Prostate gland (tissue), 2 donors: Measurements from ENCODE around the gene UGT2A1. TPM values are rescaled to one million over a fixed set of nuclear protein-coding genes. Genes with fewer than 3 reads are reported as not detected.

ENCODE experiments used
- DNase-seq: peaks from one replicate; pipeline ENCODE4 v3.0.0-alpha.2; 2019; ENCODE audit warnings: low spot score
- H3K27ac ChIP-seq, 2 donors: fragments of 200-600 bp; sonication (generic); 2 replicates each; pipeline ENCODE4 v1.5.1; 2017 to 2019
- H3K27me3 ChIP-seq: fragments of 200-600 bp; sonication (generic); replicated peaks from 2 replicates; pipeline ENCODE4 v1.5.1; 2019; ENCODE audit not compliant: insufficient read depth
- H3K36me3 ChIP-seq, 2 donors: fragments of 200-600 bp; sonication (generic); 1 replicate in 1 of 2; 2 replicates in 1 of 2; pipeline versions ENCODE4 v1.5.1 to v1.8.1; 2017 to 2019
- H3K4me1 ChIP-seq: fragments of 200-600 bp; sonication (generic); replicated peaks from 2 replicates; pipeline ENCODE4 v1.5.1; 2019
- H3K4me3 ChIP-seq, 2 donors: fragments of 200-600 bp; sonication (generic); 2 replicates each; pipeline ENCODE4 v1.5.1; 2017 to 2019
- H3K9me3 ChIP-seq: fragments of 200-600 bp; sonication (generic); 2 replicates; pipeline ENCODE4 v1.5.1; 2017
- POLR2A ChIP-seq: fragments of 450-650 bp; IDR thresholded peaks from one replicate; pipeline ENCODE4 v1.6.1; 2016; ENCODE audit warnings: antibody characterized with exemption, mild to moderate bottlenecking
- POLR2AphosphoS5 ChIP-seq: sonication (generic); formaldehyde crosslinking; IDR thresholded peaks from one replicate; pipeline ENCODE4 v1.6.1; 2017; ENCODE audit warnings: antibody characterized with exemption
- WGBS: methylation state at CpG from one replicate; pipeline ENCODE4 v1.1.5; 2018; 5-methylcytosine and 5-hydroxymethylcytosine counted together
- intact Hi-C: fragments of 100-400 bp; cut with DNase I; formaldehyde crosslinking; loops from one replicate; pipeline ENCODE4 v1.14.2; 2022
- total RNA-seq, 2 donors: library from RNA; depleted of rRNA; stranded (reverse); fragments of >200 nt; gene quantifications; one replicate each; pipeline ENCODE4 v1.1.0, GENCODE V29; 2016
- TF ChIP-seq, protein P1 (sequence below), 4 experiments: fragments of 200-600 bp in 2 of 4; fragments of 450-650 bp in 2 of 4; sonication (generic) in 2 of 4; IDR thresholded peaks; 1 replicate in 3 of 4; 2 replicates in 1 of 4; pipeline ENCODE4 v1.5.1; 2016 to 2019; ENCODE audit warnings: antibody characterized with exemption in 4 of 4, mild to moderate bottlenecking in 2 of 4, moderate library complexity in 2 of 4

Gene UGT2A1
- total RNA-seq, 2 donors from 2014 or later, result not detected

DNA sequence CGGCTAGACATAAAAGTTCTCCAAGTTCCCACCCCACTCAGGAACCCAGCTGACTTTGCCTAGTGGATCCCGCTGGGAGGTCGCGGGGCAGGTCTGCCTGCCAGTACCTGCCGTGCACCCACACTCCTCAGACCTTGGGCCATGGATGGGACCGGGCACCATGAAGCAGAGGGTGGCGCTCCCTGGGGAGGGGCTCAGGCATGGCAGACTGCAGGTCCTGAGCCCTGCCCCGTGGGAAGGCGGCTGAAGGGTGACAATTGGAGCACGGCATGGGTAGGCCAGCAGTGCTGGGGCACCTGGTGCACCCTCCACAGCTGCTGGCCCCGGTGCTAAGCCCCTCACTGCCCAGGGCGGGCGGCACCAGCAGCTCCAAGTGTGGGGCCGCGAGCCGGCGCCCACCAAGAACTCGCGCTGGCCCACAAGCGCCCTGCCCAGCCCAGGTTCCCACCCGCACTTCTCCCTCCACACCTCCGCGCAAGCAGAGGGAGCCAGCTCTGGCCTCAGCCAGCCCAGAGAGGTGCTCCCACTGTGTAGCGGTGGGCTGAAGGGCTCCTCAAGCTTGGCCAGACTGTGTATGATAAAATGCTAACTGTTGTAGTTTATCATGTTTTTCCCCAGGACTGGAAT lies 76.7 kb downstream of the UGT2A1 start:
- Histone ChIP-seq H3K27ac (no peak overlapping the region), H3K27me3 (no peaks in the 10 kb centered on the region), H3K4me1 (no peaks in the 10 kb centered on the region), H3K36me3 (no peaks in the 10 kb centered on the region), H3K9me3 (no peaks in the 10 kb centered on the region), H3K4me3 (no peak overlapping the region)
- WGBS, result 99% methylated on average over 18 of the region's 24 CpGs
- intact Hi-C loops, result no loop called here
- TF ChIP-seq POLR2A, result no peak
- TF ChIP-seq POLR2AphosphoS5, result no peak
- TF ChIP-seq, protein P1, sequence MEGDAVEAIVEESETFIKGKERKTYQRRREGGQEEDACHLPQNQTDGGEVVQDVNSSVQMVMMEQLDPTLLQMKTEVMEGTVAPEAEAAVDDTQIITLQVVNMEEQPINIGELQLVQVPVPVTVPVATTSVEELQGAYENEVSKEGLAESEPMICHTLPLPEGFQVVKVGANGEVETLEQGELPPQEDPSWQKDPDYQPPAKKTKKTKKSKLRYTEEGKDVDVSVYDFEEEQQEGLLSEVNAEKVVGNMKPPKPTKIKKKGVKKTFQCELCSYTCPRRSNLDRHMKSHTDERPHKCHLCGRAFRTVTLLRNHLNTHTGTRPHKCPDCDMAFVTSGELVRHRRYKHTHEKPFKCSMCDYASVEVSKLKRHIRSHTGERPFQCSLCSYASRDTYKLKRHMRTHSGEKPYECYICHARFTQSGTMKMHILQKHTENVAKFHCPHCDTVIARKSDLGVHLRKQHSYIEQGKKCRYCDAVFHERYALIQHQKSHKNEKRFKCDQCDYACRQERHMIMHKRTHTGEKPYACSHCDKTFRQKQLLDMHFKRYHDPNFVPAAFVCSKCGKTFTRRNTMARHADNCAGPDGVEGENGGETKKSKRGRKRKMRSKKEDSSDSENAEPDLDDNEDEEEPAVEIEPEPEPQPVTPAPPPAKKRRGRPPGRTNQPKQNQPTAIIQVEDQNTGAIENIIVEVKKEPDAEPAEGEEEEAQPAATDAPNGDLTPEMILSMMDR (IDR thresholded peaks at IDR 0.05), result no peak
- no peak for DNase-seq

DNA sequence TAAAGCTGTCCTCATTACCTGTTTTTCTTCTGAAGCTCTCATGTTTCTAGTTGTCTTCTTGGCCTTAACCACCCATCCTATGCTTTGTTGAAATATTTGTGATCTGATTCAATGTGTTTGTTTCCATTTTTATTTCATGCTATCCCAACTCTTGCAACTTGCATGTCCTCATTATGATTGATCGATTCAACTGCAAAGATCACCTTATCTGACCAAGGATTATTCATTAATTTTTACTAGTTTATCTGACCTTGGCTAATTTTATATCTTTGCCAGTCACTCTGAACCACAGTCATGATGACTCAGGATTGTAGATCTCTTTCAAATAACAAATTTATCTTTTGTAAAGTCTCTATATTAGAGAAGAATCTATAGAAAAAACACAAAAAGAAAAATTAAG lies 84.3 kb downstream of the UGT2A1 start:
- intact Hi-C loops, result no loop called here
- H3K27me3 ChIP-seq, result no peaks in the 10 kb centered on the region
- no peak for DNase-seq
- H3K36me3 ChIP-seq, result no peaks in the 10 kb centered on the region
- no peak overlapping the region for H3K4me3 ChIP-seq
- H3K27ac ChIP-seq, result no peak overlapping the region
- TF ChIP-seq, protein P1 (IDR thresholded peaks at IDR 0.05), result no peak
- TF ChIP-seq POLR2AphosphoS5, result no peak
- TF ChIP-seq POLR2A, result no peak
- WGBS, result 92% methylated on average over 1 of the region's 1 CpG
- H3K9me3 ChIP-seq, result no peaks in the 10 kb centered on the region
- no peaks in the 10 kb centered on the region for H3K4me1 ChIP-seq

DNA sequence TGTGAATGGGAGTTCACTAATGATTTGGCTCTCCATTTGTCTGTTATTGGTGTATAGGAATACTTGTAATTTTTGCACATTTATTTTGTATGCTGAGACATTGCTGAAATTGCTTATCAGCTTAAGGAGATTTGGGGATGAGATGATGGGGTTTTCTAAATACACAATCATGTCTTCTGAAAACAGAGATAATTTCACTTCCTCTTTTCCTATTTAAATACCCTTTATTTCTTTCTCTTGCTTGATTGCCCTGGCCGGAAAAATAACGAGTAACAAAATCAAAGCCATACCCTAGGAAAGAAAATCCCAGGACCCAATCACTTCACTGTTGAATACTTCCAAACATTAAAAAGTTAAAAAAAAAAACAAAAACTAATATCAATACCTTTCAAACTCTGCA lies 89.6 kb downstream of the UGT2A1 start:
- WGBS, result 91% methylated on average over 2 of the region's 2 CpGs
- DNase-seq, result no peak
- no peaks in the 10 kb centered on the region for H3K36me3 ChIP-seq
- no peak overlapping the region for H3K4me3 ChIP-seq
- H3K27me3 ChIP-seq, result no peaks in the 10 kb centered on the region
- no peaks in the 10 kb centered on the region for H3K9me3 ChIP-seq
- intact Hi-C loops, result no loop called here
- no peaks in the 10 kb centered on the region for H3K4me1 ChIP-seq
- TF ChIP-seq, protein P1 (IDR thresholded peaks at IDR 0.05), result no peak
- TF ChIP-seq POLR2AphosphoS5 (no peak), POLR2A (no peak)
- no peak overlapping the region for H3K27ac ChIP-seq

DNA sequence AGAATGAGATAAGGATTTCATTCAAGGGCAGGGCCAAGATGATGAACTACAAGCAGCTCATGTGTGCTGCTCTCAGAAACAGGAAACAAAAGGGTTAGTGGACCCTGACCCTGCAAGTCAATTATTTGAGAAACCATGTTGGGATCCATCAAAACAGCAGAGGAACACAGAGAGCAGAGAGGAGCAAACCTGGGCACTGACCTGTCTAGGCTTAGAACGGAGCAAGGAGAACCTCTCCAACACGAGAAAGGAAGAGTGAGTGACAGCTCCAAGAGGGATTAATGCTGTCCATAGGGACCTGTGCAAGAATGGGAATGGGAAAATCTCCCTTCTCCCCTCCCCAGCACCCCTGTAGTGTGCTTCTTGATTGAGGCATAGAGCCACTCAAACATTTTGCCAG lies 103.4 kb downstream of the UGT2A1 start:
- H3K9me3 ChIP-seq, result no peaks in the 10 kb centered on the region
- DNase-seq, result no peak
- no peaks in the 10 kb centered on the region for H3K27me3 ChIP-seq
- 85% methylated on average over 2 of the region's 2 CpGs for WGBS
- no peak overlapping the region for H3K27ac ChIP-seq
- H3K4me3 ChIP-seq, result no peak overlapping the region
- intact Hi-C loops, result no loop called here
- no peaks in the 10 kb centered on the region for H3K36me3 ChIP-seq
- no peaks in the 10 kb centered on the region for H3K4me1 ChIP-seq
- TF ChIP-seq, protein P1 (IDR thresholded peaks at IDR 0.05), result no peak
- no peak for TF ChIP-seq POLR2AphosphoS5
- TF ChIP-seq POLR2A, result no peak

DNA sequence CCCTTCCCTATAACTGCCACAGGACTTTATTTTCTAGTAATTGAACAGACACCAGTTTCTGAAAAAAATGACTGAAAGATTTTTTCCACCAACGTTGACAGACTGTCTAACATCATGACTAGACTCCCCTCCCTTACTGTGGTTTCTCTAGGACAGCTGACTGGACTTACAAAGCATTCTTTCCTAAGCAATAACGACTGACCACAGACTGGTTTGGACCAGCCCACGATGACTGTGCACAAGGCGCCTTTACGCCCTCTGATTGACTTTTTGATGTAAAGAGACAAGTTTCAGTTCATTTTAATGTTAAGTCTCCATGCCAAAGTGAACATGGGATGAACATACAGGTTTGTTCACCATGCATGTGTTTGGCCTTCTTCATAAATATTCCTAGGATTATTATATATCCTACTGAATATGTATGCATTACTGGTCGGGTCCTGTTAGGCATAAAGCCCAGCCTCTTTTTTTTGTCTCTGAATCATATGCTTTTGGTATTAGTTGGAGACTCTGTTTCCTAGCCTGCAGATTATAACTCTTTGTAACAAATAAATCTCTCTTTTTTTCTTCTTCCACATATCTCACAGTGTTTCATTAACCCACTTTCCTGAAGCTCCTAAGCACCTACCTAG lies 106.8 kb downstream of the UGT2A1 start:
- no peak for DNase-seq
- no peaks in the 10 kb centered on the region for H3K36me3 ChIP-seq
- H3K9me3 ChIP-seq, result no peaks in the 10 kb centered on the region
- WGBS, result 40% methylated on average over 6 of the region's 6 CpGs
- no peaks in the 10 kb centered on the region for H3K27me3 ChIP-seq
- no peak overlapping the region for H3K27ac ChIP-seq
- TF ChIP-seq POLR2AphosphoS5 (no peak), POLR2A (no peak)
- TF ChIP-seq, protein P1 (IDR thresholded peaks at IDR 0.05), result no peak
- H3K4me1 ChIP-seq, result no peaks in the 10 kb centered on the region
- no peak overlapping the region for H3K4me3 ChIP-seq
- intact Hi-C loops, result no loop called here
